Pancreas (tissue), 10 donors: ENCODE measurements around the gene ADAD2. TPM values are rescaled to one million over a fixed set of nuclear protein-coding genes. Genes with fewer than 3 reads are reported as not detected.

Experiments
- ATAC-seq, 4 donors: fragments of 200-7000 bp; cut with Tn5 transposase; one replicate each; pipeline versions ENCODE4 v1.8.0 to v1.9.1; 2020; ENCODE audit warnings: mild to moderate bottlenecking in 4 of 4, moderate library complexity in 4 of 4
- DNase-seq, 6 donors: peaks; one replicate each; pipeline ENCODE4 v3.0.0-alpha.2; 2020
- FAIRE-seq: peaks from 2 replicates; lab custom pipeline; 2012; peaks lifted over from hg19 to GRCh38; lab: Jason Lieb, UNC
- H3K27ac ChIP-seq, 4 donors: fragments of 200-600 bp; sonication (generic); 1 replicate in 3 of 4; 2 replicates in 1 of 4; pipeline versions ENCODE4 v1.5.0 to v1.8.0; 2020
- H3K27me3 ChIP-seq, 4 donors: fragments of 200-600 bp; one replicate each; pipeline ENCODE4 v1.8.0; 2021
- H3K36me3 ChIP-seq, 3 donors: fragments of 200-600 bp; sonication (generic) in 1 of 3; one replicate each; pipeline versions ENCODE4 v1.5.0 to v1.8.0; 2020 to 2021
- H3K4me1 ChIP-seq, 3 donors: fragments of 200-600 bp; one replicate each; pipeline ENCODE4 v1.8.0; 2021
- H3K4me3 ChIP-seq, 4 donors: fragments of 200-600 bp; sonication (generic) in 2 of 4; one replicate each; pipeline versions ENCODE4 v1.5.0 to v1.8.0; 2020 to 2021
- H3K9me3 ChIP-seq, 4 donors: fragments of 200-600 bp; one replicate each; pipeline ENCODE4 v1.8.0; 2021
- CTCF ChIP-seq, 4 donors: fragments of 200-600 bp; sonication (generic) in 3 of 4; IDR thresholded peaks; one replicate each; pipeline versions ENCODE4 v1.5.0 to v1.8.0; 2021; ENCODE audit warnings: antibody characterized with exemption in 4 of 4
- WGBS, 2 donors: extraction: QIAGEN DNeasy Blood & Tissue Kit; methylation state at CpG; one replicate each; pipeline ENCODE4 v1.1.7; 2013; 5-methylcytosine and 5-hydroxymethylcytosine counted together
- intact Hi-C, 3 donors: fragments of 100-400 bp; cut with DNase I; formaldehyde crosslinking; loops; one replicate each; pipeline versions ENCODE4 v1.11.1 to v1.14.2; 2022
- polyA plus RNA-seq, 2 donors: library from polyadenylated mRNA; stranded (reverse); fragments of 200-250 nt; gene quantifications; one replicate each; pipeline ENCODE4 v1.2.3, GENCODE V29; 2013
- total RNA-seq, 6 donors: library from RNA; stranded (reverse); fragmentation: NEBNext Ultra II Directional in 4 of 6; extraction: Animal tissue kit (Norgen Biotek cat#: 25700) in 4 of 6; gene quantifications; one replicate each; pipeline versions ENCODE4 v1.2.1 to v1.2.4, GENCODE V29; 2021 to 2023
- donor health status: healthy with polysubstance abuse.
- donor health status: DM: no; HTN: no; CAD: no; lungs with moderate emphysema.
- donor health status: DM: no; HTN: no; CAD: no.
- donor health status: control.
- donor health status: control.
- donor health status: Bipolar disorder and iron deficiency.
- donor health status: DM: yes; HTN: yes; CAD: no.
- donor health status: DM: no; HTN: no; CAD: no.
- donor health status: DM: no; HTN: no; CAD: no.
- donor health status: DM: yes; HTN: yes; CAD: no.

The ADAD2 gene
- total and polyA plus RNA-seq, 8 donors, result 0.19 to 3.8 (median 1.3) TPM; not detected in 4

DNA sequence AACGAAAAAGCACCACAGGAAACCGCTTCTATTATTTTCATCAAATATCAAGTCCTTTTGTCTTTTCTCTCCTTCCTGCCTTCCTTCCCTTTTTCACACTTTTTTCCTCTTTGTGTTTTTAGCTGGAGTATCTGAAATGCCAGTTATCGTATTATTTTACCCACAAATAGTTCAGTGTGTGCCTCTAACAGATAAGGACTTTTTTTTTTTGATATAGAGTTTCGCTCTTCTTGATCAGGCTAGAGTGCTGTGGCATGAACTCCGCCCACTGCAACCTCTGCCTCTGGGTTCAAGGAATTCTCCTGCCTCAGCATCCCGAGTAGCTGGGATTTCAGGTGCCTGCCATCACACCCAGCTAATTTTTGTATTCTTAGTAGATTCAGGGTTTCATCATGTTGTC is 35.2 kb upstream of the ADAD2 start:
- Histone ChIP-seq H3K9me3 (no peaks in the 10 kb centered on the region), H3K27ac (no peak overlapping the region), H3K4me1 (no peaks in the 10 kb centered on the region), H3K4me3 (no peak overlapping the region), H3K27me3 (peaks cover 0 to 4% (median 0%) of the 10 kb centered on the region in 4 donors), H3K36me3 (no peaks in the 10 kb centered on the region)
- no peak for ATAC-seq
- intact Hi-C loops, result no loop called here
- DNase-seq, result no peak
- 82 to 90% methylated on average over 6 of the region's 6 CpGs for WGBS, 2 donors
- TF ChIP-seq CTCF (IDR thresholded peaks at IDR 0.05), result no peak
- FAIRE-seq, result no peak

DNA sequence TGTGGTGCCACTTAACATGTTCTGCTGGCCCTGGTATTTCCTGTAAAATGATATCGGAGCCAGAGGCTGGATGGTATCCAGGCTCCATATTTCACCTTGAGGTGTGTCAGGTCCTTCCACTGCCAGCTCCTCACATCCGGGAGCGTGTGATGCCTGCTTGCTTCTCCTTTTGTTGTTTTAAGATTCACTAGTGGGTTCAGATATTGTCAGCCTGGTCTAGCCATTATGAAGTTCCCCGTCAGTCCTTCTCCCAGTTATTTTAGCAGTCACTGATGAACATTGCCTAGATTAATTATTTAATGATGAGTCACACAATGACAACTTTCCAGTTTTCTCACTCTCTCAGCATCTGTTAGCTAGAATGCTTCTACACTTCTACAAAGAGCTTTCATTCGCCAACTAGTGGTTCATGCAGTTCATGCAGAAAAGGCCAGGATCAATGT is 34.6 kb upstream of the ADAD2 start:
- Histone ChIP-seq H3K36me3 (no peaks in the 10 kb centered on the region), H3K4me3 (no peak overlapping the region), H3K9me3 (no peaks in the 10 kb centered on the region), H3K27ac (no peak overlapping the region), H3K4me1 (no peaks in the 10 kb centered on the region), H3K27me3 (peaks cover 0 to 4% (median 0%) of the 10 kb centered on the region in 4 donors)
- DNase-seq (no peak), FAIRE-seq (no peak), ATAC-seq (no peak)
- no peak for TF ChIP-seq CTCF (IDR thresholded peaks at IDR 0.05)
- intact Hi-C loops, result no loop called here
- WGBS, 2 donors, result 71% methylated on average over 5 of the region's 5 CpGs

- no peak for FAIRE-seq
- ATAC-seq, result no peak
Measured at GRCh38 chr16:84159007-84159406, 31.9 kb upstream of the ADAD2 start.

GRCh38 chr16:84159800-84160199 is 31.2 kb upstream of the ADAD2 start:
- no peaks in the 10 kb centered on the region for H3K36me3 ChIP-seq
- no peak for TF ChIP-seq CTCF (IDR thresholded peaks at IDR 0.05)
- H3K27me3 ChIP-seq, result peaks cover 0 to 4% (median 0%) of the 10 kb centered on the region in 4 donors
- H3K27ac ChIP-seq, result no peak overlapping the region
- FAIRE-seq (no peak), DNase-seq (no peak), ATAC-seq (no peak)
- H3K9me3 ChIP-seq, result no peaks in the 10 kb centered on the region
- intact Hi-C loops, result no loop called here
- 27 to 33% methylated on average over 1 of the region's 1 CpG for WGBS, 2 donors
- H3K4me3 ChIP-seq, result no peak overlapping the region
- no peaks in the 10 kb centered on the region for H3K4me1 ChIP-seq

More at GRCh38 chr16:84159007-84159406, 31.9 kb upstream of the ADAD2 start:
- Histone ChIP-seq H3K4me3 (no peak overlapping the region), H3K27ac (no peak overlapping the region), H3K4me1 (no peaks in the 10 kb centered on the region), H3K27me3 (peaks cover 0 to 4% (median 0%) of the 10 kb centered on the region in 4 donors), H3K36me3 (no peaks in the 10 kb centered on the region), H3K9me3 (no peaks in the 10 kb centered on the region)
- intact Hi-C loops, result no loop called here
- TF ChIP-seq CTCF (IDR thresholded peaks at IDR 0.05), result no peak
- DNase-seq, result no peak
- 32 to 39% methylated on average over 9 of the region's 9 CpGs for WGBS, 2 donors

GRCh38 chr16:84161037-84161436 is 29.9 kb upstream of the ADAD2 start:
- no peak for DNase-seq
- Histone ChIP-seq H3K9me3 (no peaks in the 10 kb centered on the region), H3K4me3 (no peak overlapping the region), H3K4me1 (no peaks in the 10 kb centered on the region), H3K27me3 (peaks cover 0 to 4% (median 0%) of the 10 kb centered on the region in 4 donors), H3K27ac (no peak overlapping the region), H3K36me3 (no peaks in the 10 kb centered on the region)
- no peak for TF ChIP-seq CTCF (IDR thresholded peaks at IDR 0.05)
- intact Hi-C loops, result no loop called here
- no peak for FAIRE-seq
- WGBS, 2 donors, result 68 to 71% methylated on average over 10 of the region's 10 CpGs
- ATAC-seq, result no peak
